Neural cell (in vitro differentiated cells): Measurements from ENCODE around the gene DCLK3. TPM values are rescaled to one million over a fixed set of nuclear protein-coding genes. Genes with fewer than 3 reads are reported as not detected.

Source experiments
- H2AFZ ChIP-seq: fragments of 200-600, 300-800 bp; sonication (generic), shearing (Covaris generic); 2 replicates; pipeline ENCODE4 v1.6.0; 2014; ENCODE audit warnings: low read depth, mild to moderate bottlenecking, antibody characterized with exemption, low read length, moderate library complexity
- H3F3A ChIP-seq: fragments of 200-600 bp; shearing (Covaris generic); 2 replicates; pipeline ENCODE4 v1.6.1; 2016; ENCODE audit warnings: mild to moderate bottlenecking, moderate library complexity, mixed read lengths, antibody characterized with exemption, low read length; ENCODE audit not compliant: insufficient read depth, poor library complexity, severe bottlenecking
- H3K27ac ChIP-seq: fragments of 200-600, 300-800 bp; sonication (generic), shearing (Covaris generic); 2 replicates; pipeline ENCODE4 v1.5.1; 2014; ENCODE audit warnings: mild to moderate bottlenecking, low read length, moderate library complexity
- H3K27me3 ChIP-seq: fragments of 300-800, 200-600 bp; sonication (generic), shearing (Covaris generic); 2 replicates; pipeline ENCODE4 v1.6.0; 2014; ENCODE audit warnings: mild to moderate bottlenecking, low read depth, low read length, moderate library complexity; ENCODE audit not compliant: insufficient read depth
- H3K36me3 ChIP-seq: fragments of 300-800, 200-600 bp; sonication (generic), shearing (Covaris generic); 2 replicates; pipeline ENCODE4 v1.5.1; 2014; ENCODE audit warnings: mild to moderate bottlenecking, antibody characterized with exemption, low read length, moderate library complexity; ENCODE audit not compliant: insufficient read depth
- H3K4me2 ChIP-seq: fragments of 300-800, 200-600 bp; sonication (generic), shearing (Covaris generic); 2 replicates; pipeline ENCODE4 v1.6.0; 2014; ENCODE audit warnings: mild to moderate bottlenecking, low read length
- H3K4me3 ChIP-seq: fragments of 300-800, 200-600 bp; sonication (generic), shearing (Covaris generic); 2 replicates; pipeline ENCODE4 v1.5.1; 2014; ENCODE audit warnings: mild to moderate bottlenecking, low read length, moderate library complexity
- H3K79me2 ChIP-seq: fragments of 200-600 bp; shearing (Covaris generic); replicated peaks from 2 replicates; pipeline ENCODE4 v1.6.0; 2014; ENCODE audit warnings: mild to moderate bottlenecking, low read length, moderate library complexity; ENCODE audit not compliant: insufficient read depth
- H3K9ac ChIP-seq: fragments of 300-800, 200-600 bp; sonication (generic), shearing (Covaris generic); 2 replicates; pipeline ENCODE4 v1.6.1; 2016; ENCODE audit warnings: mild to moderate bottlenecking, low read length, mixed read lengths
- H3K9me2 ChIP-seq: fragments of 200-600 bp; shearing (Covaris generic); 2 replicates; pipeline ENCODE4 v1.6.1; 2016; ENCODE audit warnings: mild to moderate bottlenecking, low read length, mixed read lengths; ENCODE audit not compliant: insufficient read depth
- H3K9me3 ChIP-seq: fragments of 200-600, 300-800 bp; sonication (generic), shearing (Covaris generic); 2 replicates; pipeline ENCODE4 v1.6.1; 2016; ENCODE audit warnings: mild to moderate bottlenecking, mixed run types, low read length, moderate library complexity, mixed read lengths
- H4K20me1 ChIP-seq: fragments of 200-600 bp; shearing (Covaris generic); 2 replicates; pipeline ENCODE4 v1.6.1; 2016; ENCODE audit warnings: mild to moderate bottlenecking, mixed run types; ENCODE audit not compliant: insufficient read depth
- CTCF ChIP-seq: fragments of 450-650 bp; IDR thresholded peaks from 2 replicates; pipeline ENCODE4 v1.5.1; 2014; ENCODE audit warnings: antibody characterized with exemption, mild to moderate bottlenecking, moderate library complexity; ENCODE audit not compliant: poor library complexity, severe bottlenecking
- EP300 ChIP-seq: fragments of 450-650 bp; conservative IDR thresholded peaks from 2 replicates; pipeline ENCODE4 v1.6.1; 2014; ENCODE audit warnings: antibody characterized with exemption, mild to moderate bottlenecking, moderate library complexity; ENCODE audit not compliant: poor library complexity, severe bottlenecking
- EZH2 ChIP-seq: fragments of 200-600, 300-800 bp; shearing (Covaris generic), sonication (generic); IDR thresholded peaks from 2 replicates; pipeline ENCODE4 v1.6.1; 2014; ENCODE audit warnings: antibody characterized with exemption, low read length, borderline replicate concordance, mild to moderate bottlenecking; ENCODE audit not compliant: insufficient read depth, poor library complexity, severe bottlenecking
- MXI1 ChIP-seq: fragments of 450-650 bp; conservative IDR thresholded peaks from 2 replicates; pipeline ENCODE4 v1.6.1; 2014; ENCODE audit warnings: antibody characterized with exemption, mild to moderate bottlenecking; ENCODE audit not compliant: poor library complexity, severe bottlenecking
- POLR2AphosphoS5 ChIP-seq: IDR thresholded peaks from 2 replicates; pipeline ENCODE4 v1.6.1; 2012
- RAD21 ChIP-seq: fragments of 450-650 bp; conservative IDR thresholded peaks from 2 replicates; pipeline ENCODE4 v1.6.1; 2014; ENCODE audit warnings: antibody characterized with exemption, mild to moderate bottlenecking, moderate library complexity
- SMC3 ChIP-seq: fragments of 450-650 bp; conservative IDR thresholded peaks from 2 replicates; pipeline ENCODE4 v1.6.1; 2014; ENCODE audit warnings: antibody characterized with exemption, mild to moderate bottlenecking, moderate library complexity; ENCODE audit not compliant: poor library complexity
- TAF1 ChIP-seq: IDR thresholded peaks from 2 replicates; pipeline ENCODE4 v1.6.1; 2012; ENCODE audit warnings: low read depth
- polyA plus RNA-seq: library from polyadenylated mRNA; depleted of rRNA; stranded (reverse); fragments of >200 nt; gene quantifications from 2 replicates; pipeline ENCODE4 v1.2.3, GENCODE V29; 2014
- TF ChIP-seq, protein P1 (sequence below): IDR thresholded peaks from 2 replicates; pipeline ENCODE4 v1.6.1; 2012; ENCODE audit warnings: borderline replicate concordance

DCLK3 gene
- polyA plus RNA-seq, 1 donor from 2014 or later = 1.5 TPM

DNA sequence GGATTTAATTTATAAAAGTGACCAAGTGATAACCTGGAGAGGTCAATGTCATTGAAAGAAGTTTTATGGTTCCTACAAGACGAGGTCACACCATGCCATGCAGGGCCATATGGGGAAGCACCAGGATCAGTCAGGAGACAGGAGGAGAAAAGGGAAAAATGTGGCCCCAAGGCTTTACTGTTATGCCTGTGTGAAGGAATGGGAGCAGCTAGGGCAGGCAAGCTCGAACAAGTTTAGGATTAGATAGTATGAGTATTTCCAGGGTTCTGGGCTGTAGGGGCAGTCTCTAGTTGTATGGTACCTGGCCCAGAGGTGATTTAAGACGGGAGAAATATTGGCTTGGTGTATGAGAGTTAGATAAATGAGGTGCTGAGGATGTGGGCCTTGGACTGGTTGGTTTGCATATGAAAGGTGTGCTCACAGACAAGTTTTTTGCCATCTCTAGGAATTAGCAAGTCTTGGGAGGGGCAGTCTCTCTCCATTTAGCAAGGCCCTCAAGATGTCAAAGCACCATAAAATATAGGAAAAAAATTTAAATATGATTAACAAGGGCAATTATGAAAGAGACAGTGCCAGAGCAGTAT is 36.3 kb upstream of the DCLK3 start:
- no peaks in the 10 kb centered on the region for H3K79me2 ChIP-seq
- H3K27me3 ChIP-seq = no peaks in the 10 kb centered on the region
- no peaks in the 10 kb centered on the region for H4K20me1 ChIP-seq
- H3K4me3 ChIP-seq = no peak overlapping the region
- H3K4me2 ChIP-seq = no peak overlapping the region
- no peaks in the 10 kb centered on the region for H3F3A ChIP-seq
- no peaks in the 10 kb centered on the region for H3K36me3 ChIP-seq
- no peaks in the 10 kb centered on the region for H3K9me3 ChIP-seq
- no peak overlapping the region for H2AFZ ChIP-seq
- no peak overlapping the region for H3K27ac ChIP-seq
- H3K9me2 ChIP-seq = no peaks in the 10 kb centered on the region
- TF ChIP-seq EP300 = no peak
- no peak for TF ChIP-seq MXI1
- TF ChIP-seq RAD21 = no peak
- no peak for TF ChIP-seq CTCF
- TF ChIP-seq EZH2 = no peak
- TF ChIP-seq POLR2AphosphoS5 = no peak
- TF ChIP-seq, protein P1, sequence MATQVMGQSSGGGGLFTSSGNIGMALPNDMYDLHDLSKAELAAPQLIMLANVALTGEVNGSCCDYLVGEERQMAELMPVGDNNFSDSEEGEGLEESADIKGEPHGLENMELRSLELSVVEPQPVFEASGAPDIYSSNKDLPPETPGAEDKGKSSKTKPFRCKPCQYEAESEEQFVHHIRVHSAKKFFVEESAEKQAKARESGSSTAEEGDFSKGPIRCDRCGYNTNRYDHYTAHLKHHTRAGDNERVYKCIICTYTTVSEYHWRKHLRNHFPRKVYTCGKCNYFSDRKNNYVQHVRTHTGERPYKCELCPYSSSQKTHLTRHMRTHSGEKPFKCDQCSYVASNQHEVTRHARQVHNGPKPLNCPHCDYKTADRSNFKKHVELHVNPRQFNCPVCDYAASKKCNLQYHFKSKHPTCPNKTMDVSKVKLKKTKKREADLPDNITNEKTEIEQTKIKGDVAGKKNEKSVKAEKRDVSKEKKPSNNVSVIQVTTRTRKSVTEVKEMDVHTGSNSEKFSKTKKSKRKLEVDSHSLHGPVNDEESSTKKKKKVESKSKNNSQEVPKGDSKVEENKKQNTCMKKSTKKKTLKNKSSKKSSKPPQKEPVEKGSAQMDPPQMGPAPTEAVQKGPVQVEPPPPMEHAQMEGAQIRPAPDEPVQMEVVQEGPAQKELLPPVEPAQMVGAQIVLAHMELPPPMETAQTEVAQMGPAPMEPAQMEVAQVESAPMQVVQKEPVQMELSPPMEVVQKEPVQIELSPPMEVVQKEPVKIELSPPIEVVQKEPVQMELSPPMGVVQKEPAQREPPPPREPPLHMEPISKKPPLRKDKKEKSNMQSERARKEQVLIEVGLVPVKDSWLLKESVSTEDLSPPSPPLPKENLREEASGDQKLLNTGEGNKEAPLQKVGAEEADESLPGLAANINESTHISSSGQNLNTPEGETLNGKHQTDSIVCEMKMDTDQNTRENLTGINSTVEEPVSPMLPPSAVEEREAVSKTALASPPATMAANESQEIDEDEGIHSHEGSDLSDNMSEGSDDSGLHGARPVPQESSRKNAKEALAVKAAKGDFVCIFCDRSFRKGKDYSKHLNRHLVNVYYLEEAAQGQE = no peak
- no peak for TF ChIP-seq TAF1
- TF ChIP-seq SMC3 = no peak
- H3K9ac ChIP-seq = no peak overlapping the region

DNA sequence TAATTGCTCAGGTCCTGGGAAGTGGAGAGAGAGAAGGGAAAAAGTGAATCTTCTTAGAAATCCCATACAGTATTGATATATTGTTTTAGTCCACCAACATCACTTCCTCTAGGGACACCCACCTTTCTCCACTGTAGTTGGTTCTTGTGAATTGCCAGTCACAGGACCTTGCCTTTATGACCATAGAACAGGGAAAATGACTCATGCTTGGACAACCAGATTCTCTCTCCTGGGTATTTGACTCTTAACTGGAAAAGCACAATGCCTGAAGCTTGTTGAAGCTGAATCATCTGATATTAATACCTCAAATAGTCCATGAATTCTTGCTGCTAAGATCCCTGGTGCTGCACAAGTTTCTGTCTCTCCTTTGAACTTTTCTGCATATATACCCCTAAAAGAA is 32.5 kb upstream of the DCLK3 start:
- Histone ChIP-seq H3K9me3 (no peaks in the 10 kb centered on the region), H3K27ac (no peak overlapping the region), H3K9ac (no peak overlapping the region), H3K4me2 (no peak overlapping the region), H3K79me2 (no peaks in the 10 kb centered on the region), H3K36me3 (no peaks in the 10 kb centered on the region), H3F3A (no peaks in the 10 kb centered on the region), H2AFZ (no peak overlapping the region), H3K4me3 (no peak overlapping the region), H4K20me1 (no peaks in the 10 kb centered on the region), H3K9me2 (no peaks in the 10 kb centered on the region), H3K27me3 (no peaks in the 10 kb centered on the region)
- no peak for TF ChIP-seq CTCF
- TF ChIP-seq SMC3 = no peak
- TF ChIP-seq EP300 = no peak
- TF ChIP-seq RAD21 = no peak
- TF ChIP-seq MXI1 = no peak
- no peak for TF ChIP-seq EZH2
- no peak for TF ChIP-seq POLR2AphosphoS5
- TF ChIP-seq, protein P1 = no peak
- no peak for TF ChIP-seq TAF1
